HL-60 (cell line): ENCODE data around the gene TSPAN33.

Source experiments
- DNase-seq, 2 experiments: peaks; one replicate each; pipeline ENCODE4 v3.0.0-alpha.2; 2010 to 2020; ENCODE audit warnings: low read depth in 1 of 2, low spot score in 1 of 2
- H3K27ac ChIP-seq: fragments of 250-450 bp; sonication (Bioruptor Pico); replicated peaks from 2 replicates; pipeline ENCODE4 v1.5.1; 2020; ENCODE audit warnings: mild to moderate bottlenecking, moderate library complexity
- H3K27me3 ChIP-seq: fragments of 250-450 bp; sonication (Bioruptor Pico); 2 replicates; pipeline ENCODE4 v1.5.1; 2021; ENCODE audit warnings: mild to moderate bottlenecking, moderate library complexity; ENCODE audit not compliant: insufficient read depth, poor library complexity, severe bottlenecking
- H3K4me3 ChIP-seq: replicated peaks from 2 replicates; pipeline ENCODE4 v1.5.1; 2011; ENCODE audit warnings: mild to moderate bottlenecking, control low read depth, low read length; ENCODE audit not compliant: insufficient read depth
- GABPA ChIP-seq: IDR thresholded peaks from 2 replicates; pipeline ENCODE4 v1.6.1; 2012; ENCODE audit warnings: low read depth
- POLR2AphosphoS5 ChIP-seq: IDR thresholded peaks from 2 replicates; pipeline ENCODE4 v1.6.1; 2012; ENCODE audit warnings: low read depth
- REST ChIP-seq: IDR thresholded peaks from 2 replicates; pipeline ENCODE4 v1.6.1; 2012; ENCODE audit warnings: low read depth; ENCODE audit not compliant: insufficient replicate concordance
- SPI1 ChIP-seq: IDR thresholded peaks from 2 replicates; pipeline ENCODE4 v1.6.1; 2012; ENCODE audit warnings: low read depth, mild to moderate bottlenecking, borderline replicate concordance
- TF ChIP-seq, protein P1 (sequence below): IDR thresholded peaks from one replicate; pipeline ENCODE4 v1.5.1; 2011; ENCODE audit warnings: low read length, control low read depth, inconsistent platforms; ENCODE audit not compliant: insufficient read depth

The TSPAN33 gene

DNA sequence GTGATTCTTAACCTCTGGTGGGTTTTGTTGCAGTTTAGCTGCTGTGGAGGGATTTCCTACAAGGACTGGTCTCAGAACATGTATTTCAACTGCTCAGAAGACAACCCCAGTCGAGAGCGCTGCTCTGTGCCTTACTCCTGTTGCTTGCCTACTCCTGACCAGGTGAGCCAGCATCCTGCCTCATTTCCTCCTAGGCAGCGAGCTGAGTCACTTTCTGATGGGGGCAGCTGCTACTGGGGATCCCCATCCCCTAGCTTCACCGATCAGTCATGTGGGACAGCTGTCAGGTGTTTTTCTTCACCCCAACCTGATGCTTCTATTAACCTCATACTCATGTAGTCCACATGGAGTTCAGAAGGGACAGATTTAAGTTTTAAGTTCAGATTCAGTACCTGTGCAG lies 22.2 kb downstream of the TSPAN33 start:
- Histone ChIP-seq H3K27me3 (no peaks in the 10 kb centered on the region), H3K27ac (no peak overlapping the region), H3K4me3 (no peak overlapping the region)
- no peak for DNase-seq
- TF ChIP-seq REST (no peak), POLR2AphosphoS5 (no peak), SPI1 (no peak), GABPA (no peak)
- TF ChIP-seq, protein P1, sequence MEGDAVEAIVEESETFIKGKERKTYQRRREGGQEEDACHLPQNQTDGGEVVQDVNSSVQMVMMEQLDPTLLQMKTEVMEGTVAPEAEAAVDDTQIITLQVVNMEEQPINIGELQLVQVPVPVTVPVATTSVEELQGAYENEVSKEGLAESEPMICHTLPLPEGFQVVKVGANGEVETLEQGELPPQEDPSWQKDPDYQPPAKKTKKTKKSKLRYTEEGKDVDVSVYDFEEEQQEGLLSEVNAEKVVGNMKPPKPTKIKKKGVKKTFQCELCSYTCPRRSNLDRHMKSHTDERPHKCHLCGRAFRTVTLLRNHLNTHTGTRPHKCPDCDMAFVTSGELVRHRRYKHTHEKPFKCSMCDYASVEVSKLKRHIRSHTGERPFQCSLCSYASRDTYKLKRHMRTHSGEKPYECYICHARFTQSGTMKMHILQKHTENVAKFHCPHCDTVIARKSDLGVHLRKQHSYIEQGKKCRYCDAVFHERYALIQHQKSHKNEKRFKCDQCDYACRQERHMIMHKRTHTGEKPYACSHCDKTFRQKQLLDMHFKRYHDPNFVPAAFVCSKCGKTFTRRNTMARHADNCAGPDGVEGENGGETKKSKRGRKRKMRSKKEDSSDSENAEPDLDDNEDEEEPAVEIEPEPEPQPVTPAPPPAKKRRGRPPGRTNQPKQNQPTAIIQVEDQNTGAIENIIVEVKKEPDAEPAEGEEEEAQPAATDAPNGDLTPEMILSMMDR = no peak

GRCh38 chr7:129167817-129168216 lies 23.3 kb downstream of the TSPAN33 start:
- H3K27ac ChIP-seq = no peak overlapping the region
- DNase-seq = no peak
- no peaks in the 10 kb centered on the region for H3K27me3 ChIP-seq
- no peak for TF ChIP-seq GABPA
- no peak for TF ChIP-seq POLR2AphosphoS5
- TF ChIP-seq, protein P1 = no peak
- no peak for TF ChIP-seq REST
- no peak for TF ChIP-seq SPI1
- H3K4me3 ChIP-seq = no peak overlapping the region

- DNase-seq = no peak
- TF ChIP-seq SPI1 (no peak), REST (no peak), GABPA (no peak), POLR2AphosphoS5 (no peak)
- TF ChIP-seq, protein P1 = no peak
- H3K27ac ChIP-seq = no peak overlapping the region
- H3K4me3 ChIP-seq = no peak overlapping the region
- no peaks in the 10 kb centered on the region for H3K27me3 ChIP-seq
These were observed 23.9 kb downstream of the TSPAN33 start for GRCh38 chr7:129168231-129169021.
